ENCODE results near the gene ALG6. TPM values are rescaled to one million over a fixed set of nuclear protein-coding genes. Genes with fewer than 3 reads are reported as not detected.

ALG6 gene
- total RNA-seq, 4 donors from 2014 or later, result 4.2 to 10.3 (median 8.8) TPM

DNA sequence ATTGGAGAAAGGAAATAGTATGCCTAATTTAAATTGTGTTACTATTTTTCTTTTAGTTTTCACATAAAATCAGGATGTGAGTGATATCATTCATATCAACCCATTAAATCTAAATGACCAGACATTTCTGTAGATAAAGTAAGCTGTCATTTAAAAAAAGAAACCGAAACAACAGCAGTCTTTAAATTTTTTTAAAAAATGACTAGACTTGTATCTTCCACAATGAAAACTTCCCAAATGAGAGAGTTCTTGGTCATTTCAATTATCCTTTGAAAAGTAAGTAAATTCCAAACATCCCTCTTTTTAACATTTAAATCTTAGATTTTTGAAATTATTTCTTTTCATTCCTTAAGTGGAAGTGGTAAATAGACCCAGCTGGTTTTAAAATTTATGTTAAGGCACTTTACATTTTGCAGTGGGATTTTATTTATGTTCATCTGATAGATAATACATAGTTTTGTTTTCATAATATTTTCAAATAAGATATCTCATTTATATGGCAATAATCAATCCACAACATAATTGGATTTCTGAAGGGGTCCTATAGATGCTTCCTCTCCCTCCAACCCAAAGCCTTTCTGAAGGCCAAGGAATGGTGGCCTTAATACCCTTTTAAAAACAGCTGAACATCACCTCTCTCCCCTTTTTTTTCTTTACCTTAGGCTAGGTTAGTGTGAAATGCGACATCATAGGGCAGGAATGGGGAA lies 42.0 kb upstream of the ALG6 start:
- TF ChIP-seq, protein P1, sequence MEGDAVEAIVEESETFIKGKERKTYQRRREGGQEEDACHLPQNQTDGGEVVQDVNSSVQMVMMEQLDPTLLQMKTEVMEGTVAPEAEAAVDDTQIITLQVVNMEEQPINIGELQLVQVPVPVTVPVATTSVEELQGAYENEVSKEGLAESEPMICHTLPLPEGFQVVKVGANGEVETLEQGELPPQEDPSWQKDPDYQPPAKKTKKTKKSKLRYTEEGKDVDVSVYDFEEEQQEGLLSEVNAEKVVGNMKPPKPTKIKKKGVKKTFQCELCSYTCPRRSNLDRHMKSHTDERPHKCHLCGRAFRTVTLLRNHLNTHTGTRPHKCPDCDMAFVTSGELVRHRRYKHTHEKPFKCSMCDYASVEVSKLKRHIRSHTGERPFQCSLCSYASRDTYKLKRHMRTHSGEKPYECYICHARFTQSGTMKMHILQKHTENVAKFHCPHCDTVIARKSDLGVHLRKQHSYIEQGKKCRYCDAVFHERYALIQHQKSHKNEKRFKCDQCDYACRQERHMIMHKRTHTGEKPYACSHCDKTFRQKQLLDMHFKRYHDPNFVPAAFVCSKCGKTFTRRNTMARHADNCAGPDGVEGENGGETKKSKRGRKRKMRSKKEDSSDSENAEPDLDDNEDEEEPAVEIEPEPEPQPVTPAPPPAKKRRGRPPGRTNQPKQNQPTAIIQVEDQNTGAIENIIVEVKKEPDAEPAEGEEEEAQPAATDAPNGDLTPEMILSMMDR (IDR thresholded peaks at IDR 0.05), result no peak

DNA sequence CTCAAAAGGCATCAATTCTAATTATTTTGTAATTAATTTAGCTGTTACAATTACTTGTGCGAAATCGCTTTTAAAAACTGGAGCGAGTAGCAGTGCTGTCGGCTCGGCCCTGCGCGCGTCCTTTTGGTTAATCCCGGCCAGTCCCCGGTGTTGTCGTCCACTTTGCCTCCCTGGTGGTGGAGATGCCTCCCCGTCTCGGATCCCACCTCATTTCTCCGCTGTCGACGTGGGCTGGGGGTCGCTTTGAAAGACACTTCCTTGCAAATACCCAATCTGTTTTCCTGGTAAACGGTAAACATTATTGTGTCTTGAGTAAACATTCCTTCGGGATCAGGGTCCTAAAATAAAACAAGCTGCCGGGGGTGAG lies 41.3 kb upstream of the ALG6 start:
- DNase-seq (ENCODE audit: low spot score) (no peak), ATAC-seq (ENCODE audit: low FRiP score) (no peak)
- TF ChIP-seq, protein P1 (IDR thresholded peaks at IDR 0.05), result no peak

More for the DNA sequence above, 42.0 kb upstream of the ALG6 start:
- no peak for ATAC-seq (ENCODE audit: low FRiP score)
- no peak for DNase-seq (ENCODE audit: low spot score)

DNA sequence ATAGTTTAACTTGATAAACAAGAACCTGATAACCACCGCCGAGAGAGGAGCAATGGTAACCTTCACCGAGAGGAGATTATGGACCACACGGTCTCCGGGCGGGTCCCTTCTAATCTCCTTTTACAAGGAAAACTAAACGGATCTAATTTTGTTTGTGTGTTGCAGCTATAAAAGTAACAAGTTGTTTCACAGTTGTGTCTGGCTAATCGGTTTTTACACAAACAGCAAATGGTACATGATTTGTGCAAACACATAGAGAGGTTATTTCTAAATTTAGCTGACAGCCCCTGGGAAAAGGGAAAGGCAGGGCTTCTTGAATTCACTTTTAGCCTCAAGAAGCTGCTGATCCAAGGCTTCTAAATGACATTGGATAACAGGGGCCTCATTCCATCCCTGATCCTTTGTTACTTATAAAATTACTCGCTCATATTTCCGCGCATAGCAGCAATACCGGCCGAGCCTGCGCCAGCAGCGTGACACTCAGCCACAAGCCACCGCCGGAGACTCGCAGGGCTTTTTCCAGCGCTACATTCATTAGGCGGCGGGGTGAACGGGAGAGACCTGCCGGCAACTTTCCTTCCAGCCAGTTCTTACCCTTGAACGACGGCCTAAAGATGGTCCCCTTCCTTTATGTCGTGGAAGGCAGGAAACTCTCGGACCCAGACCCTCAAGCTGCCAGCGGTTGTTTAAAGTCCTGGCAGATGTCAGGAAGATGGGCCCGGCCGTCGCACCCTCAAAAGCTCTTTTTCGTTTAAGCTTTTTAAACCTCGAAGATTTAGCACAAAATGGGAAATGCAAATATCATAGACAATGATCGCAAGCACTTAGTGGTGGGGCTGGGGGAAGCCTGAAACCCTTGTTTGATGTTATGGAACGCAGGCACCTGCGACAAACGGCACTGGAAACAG lies 40.7 kb upstream of the ALG6 start:
- no peak for ATAC-seq (ENCODE audit: low FRiP score)
- no peak for DNase-seq (ENCODE audit: low spot score)
- TF ChIP-seq, protein P1 (IDR thresholded peaks at IDR 0.05), result no peak

DNA sequence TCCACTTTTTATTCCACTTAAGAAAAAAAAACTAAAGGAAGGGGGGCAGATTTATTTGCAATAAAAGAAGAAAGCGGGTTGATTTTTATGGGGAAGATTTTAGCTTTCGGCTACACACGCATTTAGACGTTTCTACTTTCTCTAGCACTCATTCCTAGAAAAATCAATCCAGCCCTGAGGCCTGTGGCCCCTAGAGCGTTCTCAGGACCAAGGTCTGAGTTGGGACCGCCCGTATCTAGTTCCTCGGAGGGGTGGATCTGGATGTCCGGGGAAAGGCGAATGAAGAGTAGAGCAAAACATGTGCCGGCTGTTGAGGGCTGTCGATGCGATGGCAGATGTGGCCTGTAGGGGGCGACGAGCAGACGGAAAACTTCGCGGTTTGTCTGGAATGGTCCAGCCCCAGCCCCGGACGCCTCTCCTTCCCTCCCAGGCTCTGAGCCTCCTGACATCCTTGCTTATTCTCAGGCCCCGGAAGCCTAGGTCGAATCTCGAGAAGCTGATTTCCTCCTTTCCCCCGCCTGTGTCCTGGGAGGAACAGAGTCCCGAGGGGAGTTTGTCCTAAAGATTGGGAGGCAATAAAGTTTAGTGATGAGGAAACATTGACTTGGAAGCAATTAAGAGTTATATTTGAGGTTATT lies 39.9 kb upstream of the ALG6 start:
- TF ChIP-seq, protein P1 (IDR thresholded peaks at IDR 0.05), result peak in 1 of 3 donors; percentile 20
- ATAC-seq (ENCODE audit: low FRiP score) (peak; percentile 19), DNase-seq (ENCODE audit: low spot score) (no peak)

DNA sequence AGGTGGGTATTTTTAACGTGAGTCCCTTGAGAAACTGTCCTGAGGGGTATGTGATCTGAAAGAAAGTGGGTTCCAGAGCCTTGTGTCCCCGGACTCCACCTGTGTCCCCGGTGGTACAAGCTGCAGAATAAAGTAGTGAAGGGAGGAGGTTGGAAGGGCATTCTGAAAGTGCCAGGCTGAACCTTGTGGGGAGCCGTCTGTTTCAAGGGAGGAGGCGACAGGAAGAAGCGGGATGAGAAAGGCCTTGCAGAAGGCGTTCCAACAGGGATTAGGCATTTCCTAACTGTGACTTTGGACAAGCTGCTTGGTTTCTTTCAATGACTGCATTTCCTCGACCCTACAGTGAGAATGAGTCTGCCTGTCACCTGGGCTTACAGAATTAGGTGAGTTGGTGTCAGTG lies 39.3 kb upstream of the ALG6 start:
- TF ChIP-seq, protein P1 (IDR thresholded peaks at IDR 0.05), result no peak
- no peak for ATAC-seq (ENCODE audit: low FRiP score)
- no peak for DNase-seq (ENCODE audit: low spot score)

DNA sequence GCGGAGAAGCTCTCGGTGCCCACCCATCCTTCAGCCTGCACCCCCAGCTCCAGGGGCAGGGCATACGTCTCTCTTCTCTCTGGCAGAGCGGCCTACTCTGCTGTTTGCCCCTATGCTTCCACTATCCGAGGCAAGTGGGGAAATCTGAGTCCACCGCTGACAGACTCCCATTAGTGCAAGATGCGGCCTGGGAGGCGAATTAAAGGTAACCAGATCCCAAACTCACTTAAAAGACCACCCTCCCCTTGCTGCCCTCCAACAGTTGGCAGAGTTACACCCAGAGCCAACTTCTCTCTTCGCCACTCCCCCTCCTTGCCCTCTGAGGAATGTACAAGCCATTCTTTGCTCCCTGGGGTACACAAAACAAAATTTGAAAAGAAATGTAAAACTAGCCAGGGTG lies 38.6 kb upstream of the ALG6 start:
- DNase-seq (ENCODE audit: low spot score) (no peak), ATAC-seq (ENCODE audit: low FRiP score) (no peak)
- TF ChIP-seq, protein P1 (IDR thresholded peaks at IDR 0.05), result no peak

Data from omental fat pad (tissue), 4 donors.